Adipocyte (in vitro differentiated cells): Measurements from ENCODE around the gene NUP210.

Source experiments
- DNase-seq: peaks from one replicate; pipeline ENCODE4 v3.0.0-alpha.2; 2015; ENCODE audit warnings: low read depth
- H3K27me3 ChIP-seq: replicated peaks from 2 replicates; pipeline ENCODE4 v1.7.0; 2013; ENCODE audit warnings: mild to moderate bottlenecking, low read length, moderate library complexity; ENCODE audit not compliant: control insufficient read depth, insufficient read depth
- H3K36me3 ChIP-seq: 2 replicates; pipeline ENCODE4 v1.7.0; 2013; ENCODE audit warnings: low read length, mild to moderate bottlenecking, moderate library complexity; ENCODE audit not compliant: control insufficient read depth, insufficient read depth, severe bottlenecking
- H3K4me1 ChIP-seq: 2 replicates; pipeline ENCODE4 v1.7.0; 2013; ENCODE audit warnings: mild to moderate bottlenecking, low read length, moderate library complexity; ENCODE audit not compliant: control insufficient read depth, insufficient read depth
- H3K4me3 ChIP-seq: 2 replicates; pipeline ENCODE4 v1.7.0; 2013; ENCODE audit warnings: mild to moderate bottlenecking, low read length, moderate library complexity
- H3K9ac ChIP-seq: 2 replicates; pipeline ENCODE4 v1.7.0; 2013; ENCODE audit warnings: mild to moderate bottlenecking, low read length, moderate library complexity
- H3K9me3 ChIP-seq: 2 replicates; pipeline ENCODE4 v1.7.0; 2013; ENCODE audit warnings: mild to moderate bottlenecking, low read length, moderate library complexity; ENCODE audit not compliant: control insufficient read depth

The NUP210 gene

GRCh38 chr3:13403213-13403819 is 16.8 kb downstream of the NUP210 start:
- Histone ChIP-seq H3K9me3 (peaks cover 20% of the 10 kb centered on the region), H3K27me3 (peaks cover 14% of the 10 kb centered on the region), H3K36me3 (no peaks in the 10 kb centered on the region), H3K9ac (no peak overlapping the region), H3K4me1 (no peaks in the 10 kb centered on the region), H3K4me3 (no peak overlapping the region)
- DNase-seq = no peak

GRCh38 chr3:13401149-13401548 is 19.0 kb downstream of the NUP210 start:
- DNase-seq = no peak
- no peaks in the 10 kb centered on the region for H3K36me3 ChIP-seq

GRCh38 chr3:13400114-13400673 is 19.9 kb downstream of the NUP210 start:
- Histone ChIP-seq H3K27me3 (peaks cover 19% of the 10 kb centered on the region), H3K9me3 (peaks cover 6% of the 10 kb centered on the region), H3K36me3 (no peaks in the 10 kb centered on the region), H3K4me1 (no peaks in the 10 kb centered on the region), H3K4me3 (no peak overlapping the region), H3K9ac (no peak overlapping the region)
- DNase-seq = no peak

More at GRCh38 chr3:13401149-13401548, 19.0 kb downstream of the NUP210 start:
- Histone ChIP-seq H3K9ac (no peak overlapping the region), H3K27me3 (peaks cover 19% of the 10 kb centered on the region), H3K9me3 (peaks cover 6% of the 10 kb centered on the region), H3K4me1 (no peaks in the 10 kb centered on the region), H3K4me3 (no peak overlapping the region)

- Histone ChIP-seq H3K36me3 (no peaks in the 10 kb centered on the region), H3K4me1 (no peaks in the 10 kb centered on the region), H3K4me3 (no peak overlapping the region), H3K9ac (no peak overlapping the region), H3K27me3 (peaks cover 16% of the 10 kb centered on the region), H3K9me3 (peaks cover 6% of the 10 kb centered on the region)
- no peak for DNase-seq
Observed at GRCh38 chr3:13399603-13400002, 20.5 kb downstream of the NUP210 start.

- Histone ChIP-seq H3K27me3 (peaks cover 12% of the 10 kb centered on the region), H3K4me3 (no peak overlapping the region), H3K9me3 (no peaks in the 10 kb centered on the region), H3K36me3 (no peaks in the 10 kb centered on the region), H3K9ac (no peak overlapping the region), H3K4me1 (no peaks in the 10 kb centered on the region)
- no peak for DNase-seq
Observed at GRCh38 chr3:13397316-13397715, 22.8 kb downstream of the NUP210 start.

GRCh38 chr3:13394363-13394762 is 25.8 kb downstream of the NUP210 start:
- no peaks in the 10 kb centered on the region for H3K9me3 ChIP-seq
- H3K27me3 ChIP-seq = peaks cover 12% of the 10 kb centered on the region
- DNase-seq = no peak
- no peak overlapping the region for H3K4me3 ChIP-seq
- H3K4me1 ChIP-seq = no peaks in the 10 kb centered on the region
- H3K9ac ChIP-seq = no peak overlapping the region
- no peaks in the 10 kb centered on the region for H3K36me3 ChIP-seq

GRCh38 chr3:13393427-13394360 is 26.4 kb downstream of the NUP210 start:
- peaks cover 12% of the 10 kb centered on the region for H3K27me3 ChIP-seq
- DNase-seq = no peak
- no peak overlapping the region for H3K9ac ChIP-seq
- no peaks in the 10 kb centered on the region for H3K36me3 ChIP-seq
- no peaks in the 10 kb centered on the region for H3K9me3 ChIP-seq
- H3K4me1 ChIP-seq = no peaks in the 10 kb centered on the region
- H3K4me3 ChIP-seq = no peak overlapping the region

GRCh38 chr3:13391308-13391707 is 28.8 kb downstream of the NUP210 start:
- no peak for DNase-seq
- H3K4me3 ChIP-seq = no peak overlapping the region
- H3K36me3 ChIP-seq = no peaks in the 10 kb centered on the region
- H3K9ac ChIP-seq = no peak overlapping the region
- H3K4me1 ChIP-seq = no peaks in the 10 kb centered on the region
- no peaks in the 10 kb centered on the region for H3K9me3 ChIP-seq
- H3K27me3 ChIP-seq = peaks cover 26% of the 10 kb centered on the region

- no peaks in the 10 kb centered on the region for H3K9me3 ChIP-seq
- peaks cover 24% of the 10 kb centered on the region for H3K27me3 ChIP-seq
- H3K4me1 ChIP-seq = no peaks in the 10 kb centered on the region
- DNase-seq = no peak
- no peak overlapping the region for H3K9ac ChIP-seq
- H3K4me3 ChIP-seq = no peak overlapping the region
- H3K36me3 ChIP-seq = no peaks in the 10 kb centered on the region
Observed at GRCh38 chr3:13389378-13389777, 30.7 kb downstream of the NUP210 start.

GRCh38 chr3:13388816-13389215 is 31.3 kb downstream of the NUP210 start:
- H3K36me3 ChIP-seq = no peaks in the 10 kb centered on the region
- DNase-seq = no peak
- peaks cover 24% of the 10 kb centered on the region for H3K27me3 ChIP-seq
- no peak overlapping the region for H3K4me3 ChIP-seq
- H3K9me3 ChIP-seq = no peaks in the 10 kb centered on the region
- no peak overlapping the region for H3K9ac ChIP-seq
- no peaks in the 10 kb centered on the region for H3K4me1 ChIP-seq

- H3K9ac ChIP-seq = no peak overlapping the region
- no peak overlapping the region for H3K4me3 ChIP-seq
- peaks cover 4% of the 10 kb centered on the region for H3K4me1 ChIP-seq
- H3K9me3 ChIP-seq = no peaks in the 10 kb centered on the region
- H3K27me3 ChIP-seq = peaks cover 19% of the 10 kb centered on the region
- DNase-seq = no peak
- H3K36me3 ChIP-seq = no peaks in the 10 kb centered on the region
Observed at GRCh38 chr3:13385373-13385965, 34.7 kb downstream of the NUP210 start.
